Transverse colon (tissue), 3 donors: ENCODE measurements around the gene HTT.

Experiments used
- EP300 ChIP-seq: sonication (generic); formaldehyde crosslinking; IDR thresholded peaks from one replicate; pipeline ENCODE4 v1.6.1; 2017; ENCODE audit warnings: antibody characterized with exemption, low read depth
- POLR2A ChIP-seq: fragments of 450-650 bp; IDR thresholded peaks from one replicate; pipeline ENCODE4 v1.6.1; 2016; ENCODE audit warnings: antibody characterized with exemption, mild to moderate bottlenecking, moderate library complexity
- TF ChIP-seq, protein P1 (sequence below), 5 experiments: fragments of 200-600 bp in 3 of 5; fragments of 450-650 bp in 2 of 5; sonication (generic) in 3 of 5; IDR thresholded peaks; 1 replicate in 2 of 5; 2 replicates in 3 of 5; pipeline ENCODE4 v1.5.1; 2016 to 2017; ENCODE audit warnings: antibody characterized with exemption in 5 of 5, inconsistent platforms in 3 of 5, mild to moderate bottlenecking in 2 of 5, moderate library complexity in 1 of 5

DNA sequence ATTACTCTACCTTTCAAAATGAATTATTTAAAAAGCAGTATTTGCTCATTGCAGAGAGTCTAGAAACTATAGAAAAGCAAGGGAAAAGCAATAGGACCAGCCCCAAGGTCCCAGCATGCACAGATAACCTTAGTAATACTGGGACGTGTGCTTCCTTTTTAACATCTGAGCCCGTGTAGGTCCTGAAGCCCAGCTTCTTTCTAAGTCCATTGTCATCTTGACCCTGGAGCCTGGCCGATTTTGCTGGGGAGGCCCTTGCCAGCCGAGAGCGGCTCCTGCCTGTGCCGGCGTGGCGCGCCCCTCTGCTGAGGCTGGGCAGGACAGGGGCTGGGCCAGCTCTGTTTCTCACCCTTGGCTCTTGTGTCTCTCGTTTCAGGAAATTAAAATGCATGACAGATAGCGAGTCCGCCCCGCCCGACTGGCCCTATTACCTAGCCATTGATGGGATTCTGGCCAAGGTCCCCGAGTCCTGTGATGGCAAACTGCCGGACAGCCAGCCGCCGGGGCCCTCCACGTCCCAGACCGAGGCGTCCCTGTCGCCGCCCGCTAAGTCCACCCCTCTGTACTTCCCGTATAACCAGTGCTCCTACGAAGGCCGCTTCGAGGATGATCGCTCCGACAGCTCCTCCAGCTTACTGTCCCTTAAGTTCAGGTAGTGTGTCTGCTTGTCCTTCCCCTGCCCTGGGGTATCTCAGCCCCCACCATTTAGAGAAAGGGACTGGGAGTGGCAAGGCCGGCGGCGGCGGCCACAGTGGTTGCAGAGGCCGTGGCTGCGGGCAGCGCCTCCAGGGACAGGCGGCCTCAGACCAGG is 178.6 kb downstream of the HTT start:
- TF ChIP-seq, protein P1, sequence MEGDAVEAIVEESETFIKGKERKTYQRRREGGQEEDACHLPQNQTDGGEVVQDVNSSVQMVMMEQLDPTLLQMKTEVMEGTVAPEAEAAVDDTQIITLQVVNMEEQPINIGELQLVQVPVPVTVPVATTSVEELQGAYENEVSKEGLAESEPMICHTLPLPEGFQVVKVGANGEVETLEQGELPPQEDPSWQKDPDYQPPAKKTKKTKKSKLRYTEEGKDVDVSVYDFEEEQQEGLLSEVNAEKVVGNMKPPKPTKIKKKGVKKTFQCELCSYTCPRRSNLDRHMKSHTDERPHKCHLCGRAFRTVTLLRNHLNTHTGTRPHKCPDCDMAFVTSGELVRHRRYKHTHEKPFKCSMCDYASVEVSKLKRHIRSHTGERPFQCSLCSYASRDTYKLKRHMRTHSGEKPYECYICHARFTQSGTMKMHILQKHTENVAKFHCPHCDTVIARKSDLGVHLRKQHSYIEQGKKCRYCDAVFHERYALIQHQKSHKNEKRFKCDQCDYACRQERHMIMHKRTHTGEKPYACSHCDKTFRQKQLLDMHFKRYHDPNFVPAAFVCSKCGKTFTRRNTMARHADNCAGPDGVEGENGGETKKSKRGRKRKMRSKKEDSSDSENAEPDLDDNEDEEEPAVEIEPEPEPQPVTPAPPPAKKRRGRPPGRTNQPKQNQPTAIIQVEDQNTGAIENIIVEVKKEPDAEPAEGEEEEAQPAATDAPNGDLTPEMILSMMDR (IDR thresholded peaks at IDR 0.05): no peak
- TF ChIP-seq POLR2A: no peak
- no peak for TF ChIP-seq EP300
